ENCODE measurements around the gene SLC50A1.

The SLC50A1 gene

GRCh38 chr1:155185783-155186066 lies 50.1 kb downstream of the SLC50A1 start:
- DNase-seq = no peak

GRCh38 chr1:155186067-155186793 lies 50.6 kb downstream of the SLC50A1 start:
- DNase-seq = peak; percentile 63

- DNase-seq = peak; percentile 63
Measured at GRCh38 chr1:155186794-155187455, 51.3 kb downstream of the SLC50A1 start.

- DNase-seq = no peak
Measured at GRCh38 chr1:155187456-155187891, 51.8 kb downstream of the SLC50A1 start.

GRCh38 chr1:155188268-155188667 lies 52.6 kb downstream of the SLC50A1 start:
- DNase-seq = no peak
